Measurements from ENCODE around the gene NOXA1.

- TF ChIP-seq CTCF (IDR thresholded peaks at IDR 0.05; ENCODE audit: low read depth, low read length) (no peak), POLR2A (IDR thresholded peaks at IDR 0.05; ENCODE audit: extremely low read depth, insufficient read length) (no peak), MYC (IDR thresholded peaks at IDR 0.05; ENCODE audit: low read depth, low read length) (no peak), MAX (IDR thresholded peaks at IDR 0.05; ENCODE audit: low read depth, low read length) (no peak)
Observed at GRCh38 chr9:137394866-137395665, 28.1 kb upstream of the NOXA1 start.
